Measurements from ENCODE around the gene MUC5B.
"Not testable (repeated sequence)": the region's sequence is repeated elsewhere in the genome, so short reads cannot be mapped to it uniquely, and the experiment has no call there.

The MUC5B gene

GRCh38 chr11:1202776-1203504 lies 19.9 kb upstream of the MUC5B start:
- DNase-seq (ENCODE audit: low read depth) = peak; percentile 54

GRCh38 chr11:1203505-1204271 lies 19.2 kb upstream of the MUC5B start:
- no peak for DNase-seq (ENCODE audit: low read depth)

GRCh38 chr11:1204381-1205101 lies 18.3 kb upstream of the MUC5B start:
- DNase-seq (ENCODE audit: low read depth) = no peak

- no peak for DNase-seq (ENCODE audit: low read depth)
Observed at GRCh38 chr11:1205121-1205986, 17.5 kb upstream of the MUC5B start.

GRCh38 chr11:1205987-1206331 lies 16.9 kb upstream of the MUC5B start:
- no peak for DNase-seq (ENCODE audit: low read depth)

- no peak for DNase-seq (ENCODE audit: low read depth)
Observed at GRCh38 chr11:1206391-1207271, 16.2 kb upstream of the MUC5B start.

- no peak for DNase-seq (ENCODE audit: low read depth)
Observed at GRCh38 chr11:1207401-1208143, 15.3 kb upstream of the MUC5B start.

- DNase-seq (ENCODE audit: low read depth) = no peak
Observed at GRCh38 chr11:1208144-1208393, 14.8 kb upstream of the MUC5B start.

- DNase-seq (ENCODE audit: low read depth) = no peak
Observed at GRCh38 chr11:1208394-1209261, 14.2 kb upstream of the MUC5B start.

GRCh38 chr11:1209371-1210057 lies 13.4 kb upstream of the MUC5B start:
- no peak for DNase-seq (ENCODE audit: low read depth)

- no peak for DNase-seq (ENCODE audit: low read depth)
Observed at GRCh38 chr11:1211838-1212237, 11.0 kb upstream of the MUC5B start.

- not testable (repeated sequence) for DNase-seq (ENCODE audit: low read depth)
Observed at GRCh38 chr11:1215826-1216225, 7.0 kb upstream of the MUC5B start.

- no peak for DNase-seq (ENCODE audit: low read depth)
Observed at GRCh38 chr11:1217151-1217550, 5.7 kb upstream of the MUC5B start.

- no peak for DNase-seq (ENCODE audit: low read depth)
Observed at GRCh38 chr11:1218256-1218787, 4.5 kb upstream of the MUC5B start.

- DNase-seq (ENCODE audit: low read depth) = no peak
Observed at GRCh38 chr11:1218788-1219445, 3.9 kb upstream of the MUC5B start.

GRCh38 chr11:1219446-1219833 lies 3.4 kb upstream of the MUC5B start:
- DNase-seq (ENCODE audit: low read depth) = no peak

GRCh38 chr11:1219834-1220815 lies 2.7 kb upstream of the MUC5B start:
- DNase-seq (ENCODE audit: low read depth) = no peak

Measured in activated T-cell treated with anti-CD3 and anti-CD28 coated beads for 24 hours (primary cell).